KMS-11 (cell line): ENCODE measurements around the gene RYR2.

Experiments used
- H2AFZ ChIP-seq: fragments of 200-600 bp; sonication (generic); 2 replicates; pipeline ENCODE4 v1.6.1; 2016; ENCODE audit warnings: antibody characterized with exemption, mixed run types, low read depth
- H3K27ac ChIP-seq: fragments of 200-600 bp; sonication (generic); 2 replicates; pipeline ENCODE4 v1.6.1; 2016; ENCODE audit warnings: mild to moderate bottlenecking, mixed run types
- H3K27me3 ChIP-seq: fragments of 200-600 bp; sonication (generic); 2 replicates; pipeline ENCODE4 v1.6.1; 2017; ENCODE audit warnings: mild to moderate bottlenecking, low read depth, mixed run types, moderate library complexity; ENCODE audit not compliant: insufficient read depth
- H3K36me3 ChIP-seq: fragments of 200-600 bp; sonication (generic); 2 replicates; pipeline ENCODE4 v1.6.1; 2017; ENCODE audit warnings: mild to moderate bottlenecking, mixed run types; ENCODE audit not compliant: insufficient read depth
- H3K4me1 ChIP-seq: fragments of 200-600 bp; sonication (generic); 2 replicates; pipeline ENCODE4 v1.6.1; 2016; ENCODE audit warnings: mild to moderate bottlenecking, low read depth, mixed run types; ENCODE audit not compliant: poor library complexity, severe bottlenecking
- H3K4me2 ChIP-seq: fragments of 200-600 bp; sonication (generic); 2 replicates; pipeline ENCODE4 v1.7.0; 2016; ENCODE audit warnings: mild to moderate bottlenecking, mixed run types
- H3K4me3 ChIP-seq: fragments of 200-600 bp; sonication (generic); IDR thresholded peaks from 2 replicates; pipeline ENCODE4 v1.6.1; 2017; ENCODE audit warnings: low read depth, low read length, mixed read lengths; ENCODE audit not compliant: insufficient read depth
- H3K79me2 ChIP-seq: fragments of 200-600 bp; sonication (generic); 2 replicates; pipeline ENCODE4 v1.6.1; 2016; ENCODE audit warnings: low read depth, mixed run types; ENCODE audit not compliant: insufficient read depth
- H3K9ac ChIP-seq: fragments of 200-600 bp; sonication (generic); 2 replicates; pipeline ENCODE4 v1.6.1; 2016; ENCODE audit warnings: mild to moderate bottlenecking, mixed run types
- H4K20me1 ChIP-seq: fragments of 200-600 bp; sonication (generic); 2 replicates; pipeline ENCODE4 v1.6.1; 2016; ENCODE audit warnings: mild to moderate bottlenecking, mixed run types; ENCODE audit not compliant: insufficient read depth
- CTCF ChIP-seq: fragments of 200-600 bp; sonication (generic); conservative IDR thresholded peaks from 2 replicates; pipeline ENCODE4 v1.6.1; 2017; ENCODE audit warnings: low read depth, mild to moderate bottlenecking, antibody characterized with exemption, low read length, moderate library complexity, mixed read lengths

RYR2 gene

GRCh38 chr1:237324226-237324625 is 282.2 kb downstream of the RYR2 start:
- H3K27ac ChIP-seq = no peak overlapping the region
- TF ChIP-seq CTCF = no peak
- H3K9ac ChIP-seq = no peak overlapping the region
- H2AFZ ChIP-seq = no peak overlapping the region
- no peaks in the 10 kb centered on the region for H3K79me2 ChIP-seq
- H3K4me1 ChIP-seq = no peaks in the 10 kb centered on the region
- no peaks in the 10 kb centered on the region for H4K20me1 ChIP-seq
- H3K36me3 ChIP-seq = no peaks in the 10 kb centered on the region
- no peaks in the 10 kb centered on the region for H3K27me3 ChIP-seq
- no peak overlapping the region for H3K4me2 ChIP-seq
- H3K4me3 ChIP-seq = no peak overlapping the region

DNA sequence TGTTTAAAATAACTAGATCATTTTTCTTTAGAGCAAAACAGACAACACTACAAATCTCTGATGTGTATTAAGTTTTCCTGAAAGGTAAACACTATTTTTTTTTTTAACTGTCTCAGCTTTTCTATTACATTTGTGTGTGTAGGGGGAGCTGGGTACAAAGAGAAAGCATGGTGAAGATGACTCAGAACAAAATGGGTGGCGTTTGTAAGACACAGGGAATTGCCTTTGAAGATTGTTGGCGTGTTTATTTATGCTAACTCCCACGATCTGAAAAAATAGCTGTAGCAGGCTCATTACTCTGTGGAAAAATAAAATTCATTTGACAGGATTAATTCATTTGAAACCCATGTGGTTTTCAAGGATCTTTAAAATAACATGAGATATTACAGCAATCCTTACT is 285.1 kb downstream of the RYR2 start:
- Histone ChIP-seq H2AFZ (no peak overlapping the region), H3K27me3 (no peaks in the 10 kb centered on the region), H3K4me1 (no peaks in the 10 kb centered on the region), H3K36me3 (no peaks in the 10 kb centered on the region), H3K79me2 (no peaks in the 10 kb centered on the region), H3K4me2 (no peak overlapping the region), H4K20me1 (no peaks in the 10 kb centered on the region), H3K9ac (no peak overlapping the region), H3K4me3 (no peak overlapping the region), H3K27ac (no peak overlapping the region)
- no peak for TF ChIP-seq CTCF

- Histone ChIP-seq H3K27ac (no peak overlapping the region), H3K4me1 (no peaks in the 10 kb centered on the region), H3K27me3 (no peaks in the 10 kb centered on the region), H4K20me1 (no peaks in the 10 kb centered on the region), H3K4me3 (no peak overlapping the region), H3K4me2 (no peak overlapping the region), H3K79me2 (no peaks in the 10 kb centered on the region), H3K9ac (no peak overlapping the region), H3K36me3 (no peaks in the 10 kb centered on the region), H2AFZ (no peak overlapping the region)
- TF ChIP-seq CTCF = no peak
These were observed 298.9 kb downstream of the RYR2 start for GRCh38 chr1:237340892-237341291.

GRCh38 chr1:237341391-237341790 is 299.4 kb downstream of the RYR2 start:
- Histone ChIP-seq H3K27me3 (no peaks in the 10 kb centered on the region), H2AFZ (no peak overlapping the region), H3K4me3 (no peak overlapping the region), H3K36me3 (no peaks in the 10 kb centered on the region), H3K4me2 (no peak overlapping the region), H3K4me1 (no peaks in the 10 kb centered on the region), H3K9ac (no peak overlapping the region), H3K79me2 (no peaks in the 10 kb centered on the region), H4K20me1 (no peaks in the 10 kb centered on the region), H3K27ac (no peak overlapping the region)
- no peak for TF ChIP-seq CTCF

DNA sequence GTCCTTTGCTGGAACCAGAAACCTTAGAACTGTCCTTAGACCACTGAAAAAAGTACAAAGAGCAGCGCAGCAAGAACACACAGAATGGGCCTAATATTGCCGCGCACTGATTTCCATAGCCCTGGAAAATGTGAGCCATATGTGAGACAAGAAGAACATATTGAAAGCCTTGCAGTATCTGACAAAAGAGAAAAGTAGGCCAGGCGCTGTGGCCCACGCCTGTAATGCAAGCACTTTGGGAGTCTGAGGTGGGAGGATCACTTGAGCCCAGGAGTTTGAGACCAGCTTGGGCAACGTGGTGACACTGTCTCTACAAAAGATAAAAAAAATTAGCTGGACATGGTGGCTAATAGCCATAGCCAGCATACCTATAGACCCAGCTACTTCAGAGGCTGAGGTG is 300.7 kb downstream of the RYR2 start:
- Histone ChIP-seq H3K27ac (no peak overlapping the region), H3K27me3 (no peaks in the 10 kb centered on the region), H4K20me1 (no peaks in the 10 kb centered on the region), H3K79me2 (no peaks in the 10 kb centered on the region), H3K4me2 (no peak overlapping the region), H3K9ac (no peak overlapping the region), H3K36me3 (no peaks in the 10 kb centered on the region), H3K4me1 (no peaks in the 10 kb centered on the region), H2AFZ (no peak overlapping the region), H3K4me3 (no peak overlapping the region)
- no peak for TF ChIP-seq CTCF
